GM19468 (cell line): ENCODE results near the gene TMEM202.
"Not testable (repeated sequence)": the region's sequence is repeated elsewhere in the genome, so short reads cannot be mapped to it uniquely, and the experiment has no call there.

Experiments
- ATAC-seq: cut with Tn5 transposase; IDR thresholded peaks from one replicate; pipeline ENCODE4 v1.9.1; 2021; ENCODE audit warnings: mild to moderate bottlenecking, moderate library complexity, moderate number of reproducible peaks; ENCODE audit not compliant: unreplicated experiment; ENCODE audit errors: extremely low read depth

TMEM202 gene

DNA sequence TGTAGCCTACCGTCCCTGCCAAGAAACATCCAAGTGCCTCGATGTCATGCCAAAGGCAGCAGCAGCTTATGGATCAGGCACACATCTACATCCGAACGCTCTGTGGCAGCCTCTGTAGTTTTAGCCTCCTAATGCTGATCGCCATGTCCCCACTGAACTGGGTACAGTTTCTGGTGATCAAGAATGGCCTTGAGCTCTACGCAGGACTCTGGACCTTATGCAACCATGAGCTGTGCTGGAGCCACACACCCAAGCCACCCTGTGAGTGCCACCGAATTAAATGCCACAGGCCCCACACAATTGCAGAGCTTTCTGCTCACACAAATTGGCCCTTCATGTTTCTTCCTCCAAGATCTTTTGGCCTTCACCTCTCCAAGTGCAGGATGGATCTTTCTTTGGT lies 543 bp downstream of the TMEM202 start:
- no peak for ATAC-seq

DNA sequence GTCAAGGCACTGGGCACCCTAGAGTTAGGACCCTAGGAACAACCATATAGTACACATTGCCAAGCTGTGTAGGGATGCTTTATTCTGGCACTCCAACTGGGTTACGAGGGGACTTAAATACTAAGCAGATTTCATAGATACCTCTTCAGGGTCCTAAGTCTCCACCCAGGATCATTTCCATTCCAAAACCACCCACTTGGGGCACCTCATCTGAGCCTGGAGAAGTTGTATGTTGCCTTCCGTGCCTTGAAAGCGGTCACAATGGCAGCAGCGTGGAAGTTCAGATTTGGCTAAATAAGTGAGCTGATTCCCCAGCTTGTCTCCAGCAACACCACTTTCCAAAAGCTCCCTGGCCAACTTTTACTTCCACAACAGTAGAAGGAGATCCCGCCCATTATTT lies 4.6 kb downstream of the TMEM202 start:
- ATAC-seq = no peak

DNA sequence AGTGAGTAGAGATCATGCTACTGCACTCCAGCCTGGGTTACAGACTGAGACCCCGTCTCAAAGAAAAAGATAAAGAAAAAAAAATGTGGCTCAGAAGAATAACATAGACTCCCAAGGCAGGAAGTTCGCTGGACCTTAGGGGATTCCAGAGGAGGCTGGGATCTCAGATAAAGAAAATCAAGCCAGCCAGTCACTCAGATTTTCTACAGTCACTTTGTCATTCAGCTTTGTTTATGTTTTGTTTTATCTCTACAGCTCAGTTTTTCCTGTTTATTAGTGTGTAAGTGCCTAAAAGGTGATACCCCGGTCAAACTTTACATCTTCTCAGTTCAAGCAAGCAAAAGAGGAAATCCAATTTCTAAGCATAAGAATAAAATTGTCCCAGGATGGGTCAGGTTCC lies 6.3 kb downstream of the TMEM202 start:
- no peak for ATAC-seq

DNA sequence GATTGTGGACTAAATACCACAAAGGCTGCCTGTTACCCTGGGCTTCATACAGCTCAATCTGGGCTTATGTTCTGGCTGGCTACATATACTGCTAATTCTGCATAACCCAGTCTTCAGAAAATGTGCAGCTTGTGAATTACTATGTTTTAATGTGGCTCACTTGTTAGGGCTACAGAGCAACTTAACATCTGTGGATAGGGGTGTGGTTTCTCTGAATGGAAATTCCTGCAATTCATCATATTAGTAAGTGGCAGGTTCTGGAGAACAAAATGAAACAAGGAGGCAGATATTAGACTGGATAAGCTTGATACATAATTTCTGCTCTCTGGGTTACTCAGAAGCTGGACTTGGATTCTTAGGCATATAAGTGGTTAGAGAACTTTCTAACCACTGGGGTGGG lies 6.7 kb downstream of the TMEM202 start:
- ATAC-seq = no peak

DNA sequence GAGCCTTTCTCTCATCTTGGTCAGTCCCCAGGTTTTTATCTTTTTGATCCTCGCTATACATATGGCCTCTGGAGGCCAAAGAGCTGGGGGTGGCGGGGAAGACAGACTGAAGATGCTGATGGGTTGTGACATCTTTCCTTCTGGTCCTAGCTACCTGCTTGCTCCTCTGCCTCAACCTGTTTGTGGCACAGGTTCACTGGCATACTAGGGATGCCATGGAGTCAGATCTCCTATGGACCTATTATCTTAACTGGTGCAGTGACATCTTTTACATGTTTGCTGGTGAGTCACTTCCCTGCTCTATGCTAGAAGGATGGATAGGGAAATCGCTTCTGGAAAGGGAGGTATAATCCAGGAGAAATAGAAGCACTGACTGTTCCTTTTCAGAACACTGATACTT lies 8.8 kb downstream of the TMEM202 start:
- no peak for ATAC-seq

DNA sequence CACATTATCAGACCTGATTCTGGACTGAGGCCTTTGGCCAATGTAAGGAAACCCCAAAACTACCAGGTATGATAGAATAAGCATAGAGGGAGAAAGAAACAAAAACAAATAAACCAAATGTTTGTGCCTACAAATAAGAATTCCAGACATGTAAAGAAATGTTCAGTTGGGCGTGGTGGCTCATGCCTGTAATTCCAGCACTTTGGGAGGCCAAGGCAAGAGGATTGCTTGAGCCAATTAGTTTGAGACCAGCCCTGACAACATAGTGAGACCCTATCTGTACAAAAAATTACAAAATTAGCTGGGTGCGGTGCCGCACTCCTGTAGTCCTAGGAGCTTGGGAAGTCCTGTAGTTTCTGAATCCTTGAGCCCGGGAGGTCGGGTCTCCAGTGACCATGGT lies 13.0 kb downstream of the TMEM202 start:
- ATAC-seq = no peak

DNA sequence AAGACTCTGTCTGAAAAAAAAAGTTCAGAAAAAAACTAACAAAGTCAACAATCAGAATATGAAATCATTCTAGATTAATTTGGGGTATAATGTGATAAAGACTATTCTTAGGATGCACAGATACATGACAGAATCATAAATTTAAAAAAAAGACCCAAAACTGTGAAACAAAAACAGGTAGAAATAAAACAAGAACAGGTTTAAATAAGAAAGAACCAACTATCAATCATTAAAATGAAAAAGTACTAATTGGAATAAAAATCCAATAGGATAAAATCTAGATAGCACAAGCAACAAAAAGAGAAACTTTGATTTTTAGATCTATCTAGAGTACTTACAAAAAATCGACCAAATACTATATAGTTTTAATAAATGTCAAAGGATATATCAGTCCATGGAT lies 13.4 kb downstream of the TMEM202 start:
- ATAC-seq = no peak

DNA sequence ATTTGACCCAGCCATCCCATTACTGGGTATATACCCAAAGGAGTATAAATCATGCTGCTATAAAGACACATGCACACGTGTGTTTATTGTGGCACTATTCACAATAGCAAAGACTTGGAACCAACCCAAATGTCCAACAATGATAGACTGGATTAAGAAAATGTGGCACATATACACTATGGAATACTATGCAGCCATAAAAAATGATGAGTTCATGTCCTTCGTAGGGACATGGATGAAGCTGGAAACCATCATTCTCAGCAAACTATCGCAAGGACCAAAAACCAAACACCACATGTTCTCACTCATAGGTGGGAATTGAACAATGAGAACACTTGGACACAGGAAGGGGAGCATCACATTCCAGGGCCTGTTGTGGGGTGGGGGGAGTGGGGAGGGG lies 15.2 kb downstream of the TMEM202 start:
- ATAC-seq = not testable (repeated sequence)

DNA sequence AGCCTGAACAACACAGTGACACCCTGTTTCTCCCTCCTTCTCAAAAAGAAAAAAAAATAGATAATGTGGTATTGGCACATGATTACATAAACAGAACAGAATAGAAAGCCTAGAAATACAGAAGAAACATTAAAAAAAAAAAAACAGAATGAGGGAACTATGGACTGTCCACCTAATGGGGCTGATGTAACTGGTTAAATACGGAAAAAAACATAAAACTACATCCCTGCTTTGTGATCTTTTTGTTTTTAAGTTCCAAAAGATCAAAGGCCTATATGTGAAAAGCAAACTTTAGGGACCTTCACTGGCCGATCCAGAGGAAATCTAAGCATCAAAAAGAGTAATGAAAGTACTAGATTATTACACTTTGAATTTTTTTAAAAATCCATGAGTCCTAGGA lies 17.2 kb downstream of the TMEM202 start:
- no peak for ATAC-seq

DNA sequence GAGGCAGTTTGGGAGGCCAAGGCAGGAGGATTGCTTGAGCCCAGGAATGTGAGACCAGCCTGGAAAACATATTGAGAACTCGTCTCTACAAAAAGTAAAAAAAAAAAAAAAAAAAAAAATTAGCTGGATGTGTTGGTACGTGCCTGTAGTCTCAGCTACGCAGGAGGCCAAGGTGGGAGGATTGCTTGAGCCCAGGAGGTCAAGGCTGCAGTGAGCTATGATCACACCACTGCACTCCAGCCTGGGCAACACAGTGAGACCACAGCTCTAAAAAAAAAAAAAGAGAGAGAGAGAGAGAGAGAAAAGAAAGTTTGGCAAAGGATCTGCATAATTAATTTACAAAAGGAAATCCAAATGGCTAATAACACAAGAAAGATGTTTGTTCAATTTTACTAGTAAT lies 21.7 kb downstream of the TMEM202 start:
- ATAC-seq = not testable (repeated sequence)

DNA sequence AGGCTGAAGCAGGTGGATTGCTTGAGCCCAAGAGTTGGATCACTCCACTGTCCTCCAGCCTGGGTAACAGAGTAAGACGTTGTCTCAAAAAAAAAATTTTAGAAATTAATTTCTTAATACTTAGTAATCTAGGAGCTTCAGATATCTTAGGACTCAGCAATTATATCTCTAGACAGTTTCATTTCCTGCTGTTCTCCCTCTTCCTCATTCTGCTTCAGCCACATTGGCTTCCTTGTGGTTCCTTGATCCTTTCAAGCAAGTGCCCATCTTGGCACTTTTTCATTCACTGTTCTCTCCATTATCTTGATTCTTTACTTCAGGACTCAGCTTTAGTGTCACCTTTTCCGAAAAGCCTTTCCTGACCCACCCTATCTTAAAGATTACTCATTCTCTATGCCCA lies 22.5 kb downstream of the TMEM202 start:
- ATAC-seq = no peak

DNA sequence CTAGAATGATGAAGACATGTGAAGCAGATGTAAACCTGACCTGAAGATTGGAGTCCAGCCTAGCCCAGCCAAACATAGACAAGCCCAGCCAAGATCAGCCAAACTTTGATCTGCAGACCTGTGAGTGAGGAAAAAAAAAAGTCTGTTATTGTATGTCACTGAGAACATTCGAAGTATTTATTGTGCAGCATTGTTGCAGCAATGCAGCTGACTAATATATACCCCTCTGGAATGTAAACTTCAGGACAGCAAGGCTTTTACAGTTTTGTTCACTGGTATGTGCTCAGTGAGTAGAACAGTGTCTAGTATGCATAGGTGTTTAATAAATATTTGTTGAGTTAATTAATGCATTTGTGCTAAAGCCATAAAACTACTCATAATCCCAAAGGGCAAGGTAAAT lies 23.4 kb downstream of the TMEM202 start:
- no peak for ATAC-seq

DNA sequence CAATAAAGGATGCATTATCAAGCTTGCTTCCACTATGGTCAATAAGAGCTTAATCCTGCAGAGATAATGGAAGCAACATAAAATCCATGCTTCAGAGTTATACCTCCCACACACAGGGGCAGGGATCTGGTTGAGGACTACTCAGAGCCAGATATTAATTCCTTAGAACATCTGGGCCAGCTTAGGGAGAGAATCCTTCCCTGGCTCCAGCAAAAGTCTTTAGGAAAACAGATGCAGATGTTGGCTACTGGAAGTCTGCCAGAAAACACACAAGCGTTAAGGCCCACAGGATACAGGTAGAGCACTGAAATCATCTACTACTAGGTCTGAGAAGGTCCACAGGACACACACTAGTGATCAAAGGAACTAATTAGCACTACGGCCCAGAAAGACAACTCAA lies 25.2 kb downstream of the TMEM202 start:
- ATAC-seq = no peak

DNA sequence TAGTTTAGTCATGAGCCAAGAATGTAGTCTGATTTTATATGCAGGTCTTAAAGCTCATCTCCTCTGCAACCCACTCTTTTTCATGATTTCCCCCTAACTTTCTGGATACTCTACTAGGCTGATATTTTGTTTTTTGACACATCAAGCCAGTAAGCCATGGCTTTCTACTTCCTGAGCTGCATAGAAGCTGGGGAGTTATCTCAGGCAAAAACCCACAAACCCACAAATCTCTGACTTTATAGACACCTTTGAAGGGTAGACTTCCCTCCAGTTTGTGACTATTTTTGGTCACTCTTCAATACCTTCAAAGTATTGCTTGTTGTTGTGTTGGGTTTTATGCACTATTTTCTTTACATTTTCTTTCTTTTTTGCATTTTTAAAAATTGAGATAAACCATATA lies 28.6 kb downstream of the TMEM202 start:
- no peak for ATAC-seq

DNA sequence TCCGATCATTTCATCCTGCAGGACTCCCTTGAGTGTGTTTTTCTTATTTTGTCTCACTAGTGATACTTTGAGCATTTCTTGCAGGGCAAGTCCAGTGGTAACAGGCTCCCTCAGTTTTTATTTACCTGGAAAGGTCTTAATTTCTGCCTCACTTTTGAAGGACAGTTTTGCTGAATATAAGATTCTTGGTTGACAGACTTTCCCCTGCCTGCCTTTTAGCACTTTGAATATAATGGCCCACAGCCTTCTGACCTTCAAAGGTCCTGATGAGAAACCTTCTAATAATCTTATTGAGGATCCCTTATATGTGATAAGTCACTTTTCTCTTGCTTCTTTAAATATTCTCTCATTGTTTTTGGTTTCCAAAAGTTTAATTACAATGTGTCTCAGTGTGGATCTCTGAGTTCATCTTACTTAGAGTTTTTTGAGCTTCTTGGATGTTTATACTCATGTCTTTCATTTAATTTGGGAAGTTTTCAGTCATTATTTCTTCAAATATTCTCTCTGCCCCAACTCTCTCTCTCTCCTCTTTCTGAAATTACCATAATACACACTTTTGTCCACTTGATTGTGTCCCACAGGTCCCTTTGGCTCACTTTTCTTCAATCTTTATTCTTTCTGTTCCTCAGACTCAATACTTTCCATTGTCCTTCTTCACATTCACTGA lies 39.7 kb downstream of the TMEM202 start:
- ATAC-seq = no peak

DNA sequence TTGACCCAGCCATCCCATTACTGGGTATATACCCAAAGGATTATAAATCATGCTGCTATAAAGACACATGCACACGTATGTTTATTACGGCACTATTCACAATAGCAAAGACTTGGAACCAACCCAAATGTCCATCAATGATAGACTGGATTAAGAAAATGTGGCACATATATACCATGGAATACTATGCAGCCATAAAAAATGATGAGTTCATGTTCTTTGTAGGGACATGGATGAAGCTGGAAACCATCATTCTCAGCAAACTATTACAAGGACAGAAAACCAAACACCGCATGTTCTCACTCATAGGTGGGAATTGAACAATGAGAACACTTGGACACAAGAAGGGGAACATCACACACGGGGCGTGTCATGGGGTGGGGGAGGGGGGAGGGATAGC lies 44.7 kb downstream of the TMEM202 start:
- ATAC-seq = not testable (repeated sequence)

DNA sequence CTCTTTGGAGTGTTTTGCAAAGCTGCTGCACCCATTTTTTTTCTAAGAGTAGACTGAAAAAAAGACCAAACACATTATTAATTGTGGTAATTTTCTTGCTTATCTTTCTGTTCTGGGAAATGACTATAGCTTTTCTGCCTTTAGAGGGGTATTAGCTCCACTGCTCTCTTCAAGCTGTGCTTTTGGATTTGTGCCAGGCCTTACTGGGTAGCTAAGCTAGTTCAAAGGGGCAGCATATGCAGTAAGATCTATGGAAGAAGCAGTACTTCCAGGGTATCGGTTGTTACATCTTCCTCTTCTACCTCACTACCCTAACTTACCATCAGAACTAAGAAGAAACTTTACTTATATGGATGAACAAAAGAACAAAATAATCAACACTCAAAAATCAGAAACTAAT lies 47.3 kb downstream of the TMEM202 start:
- ATAC-seq = no peak

DNA sequence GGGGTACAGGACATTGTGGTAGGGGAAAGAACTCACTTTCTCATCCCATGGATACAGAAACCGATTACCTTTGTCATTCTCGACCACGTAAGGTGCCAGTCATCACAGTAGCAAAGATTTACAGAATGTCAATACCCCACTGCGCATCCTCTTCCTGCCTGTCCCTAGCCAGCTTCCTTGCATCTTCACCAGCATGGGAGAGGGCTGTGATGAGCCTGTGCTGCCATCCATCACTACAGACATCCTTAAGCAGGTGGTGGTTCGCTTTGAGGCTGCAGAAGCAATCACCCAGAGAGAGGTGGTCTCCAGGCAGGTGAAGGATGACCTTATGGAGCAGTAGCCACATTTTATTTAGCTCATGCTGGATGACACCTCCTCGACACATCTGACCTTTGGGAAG lies 52.7 kb downstream of the TMEM202 start:
- ATAC-seq = no peak

DNA sequence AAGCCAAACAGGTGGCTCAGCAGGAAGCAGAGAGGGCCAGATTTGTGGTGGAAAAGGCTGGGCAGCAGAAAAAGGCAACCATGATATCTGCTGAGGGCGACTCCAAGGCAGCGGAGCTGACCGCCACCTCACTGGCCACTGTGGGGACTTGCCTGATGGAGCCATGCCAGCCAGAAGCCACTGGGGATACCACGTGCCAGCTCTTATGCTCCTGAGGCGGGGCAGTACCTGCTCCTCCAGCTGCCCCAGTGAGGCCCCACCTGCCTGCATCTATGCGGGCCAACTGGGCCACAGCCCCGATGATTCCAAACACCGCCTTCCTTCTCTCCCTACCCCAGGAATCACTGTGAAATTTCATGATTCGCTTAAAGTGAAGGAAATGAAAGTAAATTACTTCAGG lies 53.1 kb downstream of the TMEM202 start:
- no peak for ATAC-seq

DNA sequence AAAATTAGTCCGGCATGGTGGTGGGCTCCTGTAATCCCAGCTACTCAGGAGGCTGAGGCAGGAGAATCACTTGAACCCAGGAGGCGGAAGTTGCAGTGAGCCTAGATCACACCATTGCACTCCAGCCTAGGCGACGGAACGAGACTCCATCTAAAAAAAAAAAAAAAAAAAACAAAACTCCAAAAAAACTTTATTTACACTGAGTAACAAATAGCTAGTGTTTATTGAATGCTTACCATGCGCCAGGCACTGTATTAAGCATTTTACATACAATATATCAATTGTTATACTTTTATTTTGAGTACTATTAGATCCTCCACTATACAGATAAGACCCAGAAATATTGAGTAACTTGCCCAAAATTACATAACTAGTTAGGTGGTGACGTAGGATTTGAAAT lies 58.6 kb downstream of the TMEM202 start:
- ATAC-seq = no peak
